Measurements from ENCODE around the gene ADAMTS17. TPM values are rescaled to one million over a fixed set of nuclear protein-coding genes. Genes with fewer than 3 reads are reported as not detected.

The ADAMTS17 gene
- total and polyA plus RNA-seq, 2 experiments from 2014 or later = 0.69 to 3.3 TPM

GRCh38 chr15:100105101-100105500 lies 236.7 kb downstream of the ADAMTS17 start:
- DNase-seq (ENCODE audit: low read depth in 1 of 2, low spot score in 1 of 2) = no peak
- Histone ChIP-seq H3K36me3 (no peaks in the 10 kb centered on the region), H3K9me3 (ENCODE audit: low read depth) (no peaks in the 10 kb centered on the region), H3K27me3 (no peaks in the 10 kb centered on the region), H3K4me1 (ENCODE audit: low read depth) (no peaks in the 10 kb centered on the region), H3K4me3 (no peak overlapping the region), H3K27ac (no peak overlapping the region)
- TF ChIP-seq CTCF (IDR thresholded peaks at IDR 0.05; ENCODE audit: low read depth, low read length) = no peak

DNA sequence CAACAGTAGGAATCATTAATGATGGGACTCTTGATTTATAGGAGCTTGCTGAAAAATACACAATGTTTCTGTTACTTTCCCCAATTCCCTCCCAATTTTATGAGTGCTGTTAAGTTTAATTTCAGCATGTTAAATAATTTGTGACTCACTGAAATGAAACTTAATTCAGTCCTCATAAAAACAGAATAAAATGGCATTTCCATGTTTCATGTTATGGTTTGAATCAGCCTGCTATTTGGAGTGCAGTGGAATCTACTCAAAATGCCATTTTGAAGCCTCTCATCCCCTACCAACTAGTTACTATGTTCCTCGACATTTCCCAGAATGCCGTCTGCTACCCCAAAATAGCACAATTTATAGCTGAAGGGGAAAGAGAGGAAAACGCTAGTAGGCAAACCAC lies 237.5 kb downstream of the ADAMTS17 start:
- no peaks in the 10 kb centered on the region for H3K4me1 ChIP-seq (ENCODE audit: low read depth)
- no peak overlapping the region for H3K27ac ChIP-seq
- no peaks in the 10 kb centered on the region for H3K27me3 ChIP-seq
- DNase-seq (ENCODE audit: low read depth in 1 of 2, low spot score in 1 of 2) = no peak
- H3K36me3 ChIP-seq = no peaks in the 10 kb centered on the region
- H3K4me3 ChIP-seq = no peak overlapping the region
- no peaks in the 10 kb centered on the region for H3K9me3 ChIP-seq (ENCODE audit: low read depth)
- TF ChIP-seq CTCF (IDR thresholded peaks at IDR 0.05; ENCODE audit: low read depth, low read length) = no peak

GRCh38 chr15:100103828-100104227 lies 237.9 kb downstream of the ADAMTS17 start:
- Histone ChIP-seq H3K9me3 (ENCODE audit: low read depth) (no peaks in the 10 kb centered on the region), H3K4me1 (ENCODE audit: low read depth) (no peaks in the 10 kb centered on the region)
- no peak for DNase-seq (ENCODE audit: low read depth in 1 of 2, low spot score in 1 of 2)

GRCh38 chr15:100101426-100102089 lies 240.2 kb downstream of the ADAMTS17 start:
- Histone ChIP-seq H3K4me1 (ENCODE audit: low read depth) (no peaks in the 10 kb centered on the region), H3K27ac (no peak overlapping the region), H3K4me3 (no peak overlapping the region), H3K27me3 (no peaks in the 10 kb centered on the region), H3K36me3 (no peaks in the 10 kb centered on the region), H3K9me3 (ENCODE audit: low read depth) (no peaks in the 10 kb centered on the region)
- TF ChIP-seq CTCF (IDR thresholded peaks at IDR 0.05; ENCODE audit: low read depth, low read length) = no peak
- no peak for DNase-seq (ENCODE audit: low read depth in 1 of 2, low spot score in 1 of 2)

More at GRCh38 chr15:100103828-100104227, 237.9 kb downstream of the ADAMTS17 start:
- Histone ChIP-seq H3K4me3 (no peak overlapping the region), H3K27ac (no peak overlapping the region), H3K36me3 (no peaks in the 10 kb centered on the region), H3K27me3 (no peaks in the 10 kb centered on the region)
- TF ChIP-seq CTCF (IDR thresholded peaks at IDR 0.05; ENCODE audit: low read depth, low read length) = no peak

GRCh38 chr15:100100926-100101325 lies 240.8 kb downstream of the ADAMTS17 start:
- TF ChIP-seq CTCF (IDR thresholded peaks at IDR 0.05; ENCODE audit: low read depth, low read length) = no peak
- no peaks in the 10 kb centered on the region for H3K9me3 ChIP-seq (ENCODE audit: low read depth)
- H3K4me3 ChIP-seq = no peak overlapping the region
- no peak for DNase-seq (ENCODE audit: low read depth in 1 of 2, low spot score in 1 of 2)
- H3K27me3 ChIP-seq = no peaks in the 10 kb centered on the region
- no peak overlapping the region for H3K27ac ChIP-seq
- H3K36me3 ChIP-seq = no peaks in the 10 kb centered on the region
- H3K4me1 ChIP-seq (ENCODE audit: low read depth) = no peaks in the 10 kb centered on the region
